ENCODE results near the gene ARAP2.

- TF ChIP-seq CTCF (conservative IDR thresholded peaks at IDR 0.05; ENCODE audit: low read length), result no peak
- no peak for TF ChIP-seq EZH2phosphoT487 (IDR thresholded peaks at IDR 0.05; ENCODE audit: borderline replicate concordance, low read depth, low read length)
These were observed 164.6 kb downstream of the ARAP2 start for GRCh38 chr4:36079666-36080065.
